GM12891 (cell line): ENCODE data around the gene TMEM156.

Experiments used
- POLR2A ChIP-seq: IDR thresholded peaks from 2 replicates; pipeline ENCODE4 v1.6.1; 2011; ENCODE audit warnings: low read depth, low read length, control low read depth
- POLR2AphosphoS5 ChIP-seq: IDR thresholded peaks from 2 replicates; pipeline ENCODE4 v1.6.1; 2011; ENCODE audit warnings: low read depth, low read length, control low read depth
- TAF1 ChIP-seq: IDR thresholded peaks from 2 replicates; pipeline ENCODE4 v1.6.1; 2011; ENCODE audit warnings: low read depth, low read length, control low read depth

DNA sequence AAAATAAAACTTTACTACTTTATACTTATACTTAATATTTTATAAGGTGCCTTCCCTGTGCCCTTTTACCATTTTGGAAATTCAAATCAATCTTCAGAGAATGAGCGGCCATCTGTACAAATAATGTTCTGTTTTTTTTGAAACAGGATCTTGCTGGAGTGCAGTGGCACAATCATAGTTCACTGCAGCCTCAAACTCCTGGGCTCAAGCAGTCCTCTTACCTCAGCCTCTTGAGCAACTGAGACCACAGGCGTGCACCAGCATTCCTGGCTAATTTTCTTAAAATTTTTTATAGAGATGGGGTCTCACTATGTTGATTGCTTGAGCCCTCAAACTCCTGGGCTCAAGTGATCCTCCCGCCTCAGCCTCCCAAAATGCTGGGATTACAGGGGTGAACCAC lies 111.1 kb downstream of the TMEM156 start:
- TF ChIP-seq TAF1 (no peak), POLR2AphosphoS5 (no peak), POLR2A (no peak)
